ELR (cell line): ENCODE data around the gene LRRC4.

Source experiments
- DNase-seq: peaks from one replicate; pipeline ENCODE4 v3.0.0-alpha.2; 2015; ENCODE audit warnings: low read depth

Gene LRRC4

GRCh38 chr7:128006550-128007302, 24.5 kb downstream of the LRRC4 start:
- no peak for DNase-seq

GRCh38 chr7:128005759-128006159, 25.5 kb downstream of the LRRC4 start:
- no peak for DNase-seq

GRCh38 chr7:128005117-128005516, 26.1 kb downstream of the LRRC4 start:
- DNase-seq: no peak

- DNase-seq: no peak
These were observed 26.6 kb downstream of the LRRC4 start for GRCh38 chr7:128004623-128005022.

- DNase-seq: no peak
These were observed 27.4 kb downstream of the LRRC4 start for GRCh38 chr7:128003787-128004186.

- no peak for DNase-seq
These were observed 28.1 kb downstream of the LRRC4 start for GRCh38 chr7:128003167-128003566.

GRCh38 chr7:128000854-128001265, 30.4 kb downstream of the LRRC4 start:
- DNase-seq: no peak

- DNase-seq: no peak
These were observed 31.2 kb downstream of the LRRC4 start for GRCh38 chr7:128000048-128000447.

GRCh38 chr7:127998671-127999070, 32.6 kb downstream of the LRRC4 start:
- DNase-seq: no peak

GRCh38 chr7:127997226-127997922, 33.9 kb downstream of the LRRC4 start:
- no peak for DNase-seq

GRCh38 chr7:127996253-127997071, 34.8 kb downstream of the LRRC4 start:
- DNase-seq: no peak

- DNase-seq: no peak
These were observed 35.4 kb downstream of the LRRC4 start for GRCh38 chr7:127995881-127996215.

- no peak for DNase-seq
These were observed 35.9 kb downstream of the LRRC4 start for GRCh38 chr7:127995156-127995880.

GRCh38 chr7:127993987-127994386, 37.2 kb downstream of the LRRC4 start:
- no peak for DNase-seq

- no peak for DNase-seq
These were observed 37.9 kb downstream of the LRRC4 start for GRCh38 chr7:127993317-127993716.

GRCh38 chr7:127988751-127989150, 42.5 kb downstream of the LRRC4 start:
- no peak for DNase-seq

GRCh38 chr7:127986581-127987521, 44.4 kb downstream of the LRRC4 start:
- no peak for DNase-seq

GRCh38 chr7:127983804-127984332, 47.4 kb downstream of the LRRC4 start:
- DNase-seq: no peak

GRCh38 chr7:127981965-127982364, 49.3 kb downstream of the LRRC4 start:
- DNase-seq: no peak

GRCh38 chr7:127980901-127981300, 50.3 kb downstream of the LRRC4 start:
- DNase-seq: no peak

- no peak for DNase-seq
These were observed 51.5 kb downstream of the LRRC4 start for GRCh38 chr7:127979728-127980126.
